Stomach (tissue), 4 donors: ENCODE data around the gene CABCOCO1.

ENCODE experiments used
- EP300 ChIP-seq: sonication (generic); formaldehyde crosslinking; IDR thresholded peaks from one replicate; pipeline ENCODE4 v1.6.1; 2017; ENCODE audit warnings: antibody characterized with exemption
- TF ChIP-seq, protein P1 (sequence below), 7 experiments: fragments of 450-650 bp in 4 of 7; fragments of 200-600 bp in 3 of 7; sonication (generic) in 3 of 7; IDR thresholded peaks; one replicate each; pipeline ENCODE4 v1.5.1; 2016 to 2019; ENCODE audit warnings: antibody characterized with exemption in 7 of 7, control low read depth in 2 of 7, mild to moderate bottlenecking in 1 of 7

DNA sequence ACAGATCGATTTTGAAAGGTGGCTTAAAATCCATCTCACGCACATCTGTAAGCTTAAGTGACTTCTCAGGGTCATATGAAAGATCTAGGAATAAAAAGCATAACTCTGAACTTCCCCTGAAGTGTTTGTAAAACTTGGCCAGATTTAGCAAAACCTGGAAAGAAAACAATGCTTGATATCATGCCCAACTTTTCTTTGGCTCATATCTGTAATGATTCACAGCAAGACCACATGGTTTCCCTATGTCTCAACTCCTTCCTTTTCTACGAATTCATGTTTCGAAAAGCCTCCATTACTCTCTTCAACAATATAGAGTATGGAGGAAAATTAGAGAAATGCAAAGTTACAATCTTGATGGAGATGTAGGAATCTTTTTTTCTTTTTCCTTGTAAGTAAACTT lies 20.1 kb upstream of the CABCOCO1 start:
- no peak for TF ChIP-seq EP300
- TF ChIP-seq, protein P1, sequence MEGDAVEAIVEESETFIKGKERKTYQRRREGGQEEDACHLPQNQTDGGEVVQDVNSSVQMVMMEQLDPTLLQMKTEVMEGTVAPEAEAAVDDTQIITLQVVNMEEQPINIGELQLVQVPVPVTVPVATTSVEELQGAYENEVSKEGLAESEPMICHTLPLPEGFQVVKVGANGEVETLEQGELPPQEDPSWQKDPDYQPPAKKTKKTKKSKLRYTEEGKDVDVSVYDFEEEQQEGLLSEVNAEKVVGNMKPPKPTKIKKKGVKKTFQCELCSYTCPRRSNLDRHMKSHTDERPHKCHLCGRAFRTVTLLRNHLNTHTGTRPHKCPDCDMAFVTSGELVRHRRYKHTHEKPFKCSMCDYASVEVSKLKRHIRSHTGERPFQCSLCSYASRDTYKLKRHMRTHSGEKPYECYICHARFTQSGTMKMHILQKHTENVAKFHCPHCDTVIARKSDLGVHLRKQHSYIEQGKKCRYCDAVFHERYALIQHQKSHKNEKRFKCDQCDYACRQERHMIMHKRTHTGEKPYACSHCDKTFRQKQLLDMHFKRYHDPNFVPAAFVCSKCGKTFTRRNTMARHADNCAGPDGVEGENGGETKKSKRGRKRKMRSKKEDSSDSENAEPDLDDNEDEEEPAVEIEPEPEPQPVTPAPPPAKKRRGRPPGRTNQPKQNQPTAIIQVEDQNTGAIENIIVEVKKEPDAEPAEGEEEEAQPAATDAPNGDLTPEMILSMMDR (IDR thresholded peaks at IDR 0.05) = no peak
